Urinary bladder (tissue), 4 donors: ENCODE data around the gene PCED1B. TPM values are rescaled to one million over a fixed set of nuclear protein-coding genes. Genes with fewer than 3 reads are reported as not detected.
"Not testable (repeated sequence)": the region's sequence is repeated elsewhere in the genome, so short reads cannot be mapped to it uniquely, and the experiment has no call there.

ENCODE experiments used
- DNase-seq: peaks from one replicate; pipeline ENCODE4 v3.0.0-alpha.2; 2015; ENCODE audit errors: extremely low spot score
- H3K27ac ChIP-seq: one replicate; pipeline ENCODE4 v1.5.1; 2013; ENCODE audit warnings: low read depth, mild to moderate bottlenecking, moderate library complexity
- H3K36me3 ChIP-seq: one replicate; pipeline ENCODE4 v1.6.1; 2013; ENCODE audit warnings: mild to moderate bottlenecking, moderate library complexity; ENCODE audit not compliant: insufficient read depth
- H3K4me1 ChIP-seq: one replicate; pipeline ENCODE4 v1.6.1; 2013; ENCODE audit warnings: mild to moderate bottlenecking, moderate library complexity; ENCODE audit not compliant: insufficient read depth
- H3K4me3 ChIP-seq: one replicate; pipeline ENCODE4 v1.5.1; 2013; ENCODE audit warnings: low read depth, low read length
- WGBS: extraction: QIAGEN DNeasy Blood & Tissue Kit; methylation state at CpG from one replicate; pipeline ENCODE4 v1.1.7; 2013; 5-methylcytosine and 5-hydroxymethylcytosine counted together
- polyA plus RNA-seq: library from polyadenylated mRNA; stranded (reverse); fragments of 200-250 nt; gene quantifications from one replicate; pipeline ENCODE4 v1.2.3, GENCODE V29; 2013
- total RNA-seq: library from RNA; depleted of rRNA; stranded (reverse); fragments of >200 nt; gene quantifications from one replicate; pipeline ENCODE4 v1.2.3, GENCODE V29; 2014
- donor health status: healthy with polysubstance abuse.
- donor health status: healthy.

Gene PCED1B
- total and polyA plus RNA-seq, 2 donors = 1.1 to 4.6 TPM

GRCh38 chr12:47053961-47054360 lies 25.5 kb upstream of the PCED1B start:
- no peak overlapping the region for H3K4me3 ChIP-seq
- DNase-seq = no peak
- no peak overlapping the region for H3K27ac ChIP-seq
- no peaks in the 10 kb centered on the region for H3K4me1 ChIP-seq
- no peaks in the 10 kb centered on the region for H3K36me3 ChIP-seq

- Histone ChIP-seq H3K4me3 (no peak overlapping the region), H3K27ac (no peak overlapping the region), H3K4me1 (no peaks in the 10 kb centered on the region), H3K36me3 (no peaks in the 10 kb centered on the region)
- no peak for DNase-seq
- WGBS = 90% methylated on average over 4 of the region's 4 CpGs
Measured at GRCh38 chr12:47054659-47055058, 24.8 kb upstream of the PCED1B start.

GRCh38 chr12:47055856-47056255 lies 23.6 kb upstream of the PCED1B start:
- H3K4me3 ChIP-seq, DNase-seq, H3K4me1 ChIP-seq, H3K27ac ChIP-seq, H3K36me3 ChIP-seq: not testable (repeated sequence)
- whole genome bisulfite sequencing = 75% methylated on average over 3 of the region's 3 CpGs

GRCh38 chr12:47056944-47057343 lies 22.5 kb upstream of the PCED1B start:
- 90% methylated on average over 12 of the region's 12 CpGs for whole genome bisulfite sequencing
- H3K27ac ChIP-seq = not testable (repeated sequence)

GRCh38 chr12:47058640-47059039 lies 20.8 kb upstream of the PCED1B start:
- WGBS = 85% methylated on average over 2 of the region's 2 CpGs
- H3K4me3 ChIP-seq, H3K27ac ChIP-seq, H3K36me3 ChIP-seq, H3K4me1 ChIP-seq, DNase-seq: not testable (repeated sequence)

More at GRCh38 chr12:47056944-47057343, 22.5 kb upstream of the PCED1B start:
- H3K4me1 ChIP-seq, H3K36me3 ChIP-seq, H3K4me3 ChIP-seq, DNase-seq: not testable (repeated sequence)

GRCh38 chr12:47065546-47065945 lies 13.9 kb upstream of the PCED1B start:
- Histone ChIP-seq H3K4me3 (no peak overlapping the region), H3K27ac (no peak overlapping the region), H3K36me3 (no peaks in the 10 kb centered on the region), H3K4me1 (no peaks in the 10 kb centered on the region)
- DNase-seq = no peak
- 47% methylated on average over 1 of the region's 1 CpG for WGBS

GRCh38 chr12:47066278-47067025 lies 13.0 kb upstream of the PCED1B start:
- no peak overlapping the region for H3K27ac ChIP-seq
- 45% methylated on average over 6 of the region's 6 CpGs for WGBS
- no peak for DNase-seq

GRCh38 chr12:47067176-47067575 lies 12.2 kb upstream of the PCED1B start:
- H3K27ac ChIP-seq = no peak overlapping the region
- no peak for DNase-seq
- H3K4me3 ChIP-seq = no peak overlapping the region
- WGBS = 95% methylated on average over 1 of the region's 1 CpG
- no peaks in the 10 kb centered on the region for H3K36me3 ChIP-seq
- no peaks in the 10 kb centered on the region for H3K4me1 ChIP-seq

More at GRCh38 chr12:47066278-47067025, 13.0 kb upstream of the PCED1B start:
- Histone ChIP-seq H3K4me1 (no peaks in the 10 kb centered on the region), H3K36me3 (no peaks in the 10 kb centered on the region), H3K4me3 (no peak overlapping the region)

- H3K4me3 ChIP-seq = no peak overlapping the region
- H3K4me1 ChIP-seq = no peaks in the 10 kb centered on the region
- 67% methylated on average over 5 of the region's 5 CpGs for WGBS
- no peaks in the 10 kb centered on the region for H3K36me3 ChIP-seq
- no peak for DNase-seq
- H3K27ac ChIP-seq = no peak overlapping the region
Measured at GRCh38 chr12:47067771-47068431, 11.5 kb upstream of the PCED1B start.

- H3K4me1 ChIP-seq = no peaks in the 10 kb centered on the region
- DNase-seq = no peak
- no peak overlapping the region for H3K4me3 ChIP-seq
- no peak overlapping the region for H3K27ac ChIP-seq
- 78% methylated on average over 6 of the region's 6 CpGs for WGBS
- H3K36me3 ChIP-seq = no peaks in the 10 kb centered on the region
Measured at GRCh38 chr12:47068539-47068938, 10.9 kb upstream of the PCED1B start.

GRCh38 chr12:47070310-47070709 lies 9.1 kb upstream of the PCED1B start:
- 84% methylated on average over 1 of the region's 1 CpG for WGBS
- DNase-seq = no peak
- H3K4me1 ChIP-seq = no peaks in the 10 kb centered on the region
- no peaks in the 10 kb centered on the region for H3K36me3 ChIP-seq
- H3K4me3 ChIP-seq = no peak overlapping the region
- H3K27ac ChIP-seq = no peak overlapping the region

- 63% methylated on average over 5 of the region's 5 CpGs for WGBS
- no peaks in the 10 kb centered on the region for H3K36me3 ChIP-seq
- H3K4me3 ChIP-seq = no peak overlapping the region
- H3K4me1 ChIP-seq = no peaks in the 10 kb centered on the region
- H3K27ac ChIP-seq = no peak overlapping the region
- DNase-seq = no peak
Measured at GRCh38 chr12:47071241-47071852, 8.1 kb upstream of the PCED1B start.

- Histone ChIP-seq H3K27ac (no peak overlapping the region), H3K4me1 (no peaks in the 10 kb centered on the region), H3K4me3 (no peak overlapping the region), H3K36me3 (no peaks in the 10 kb centered on the region)
- DNase-seq = no peak
- 89% methylated on average over 3 of the region's 3 CpGs for WGBS
Measured at GRCh38 chr12:47073951-47074350, 5.5 kb upstream of the PCED1B start.

- DNase-seq = no peak
- Histone ChIP-seq H3K4me3 (no peak overlapping the region), H3K4me1 (no peaks in the 10 kb centered on the region), H3K27ac (no peak overlapping the region), H3K36me3 (no peaks in the 10 kb centered on the region)
- 86% methylated on average over 2 of the region's 2 CpGs for WGBS
Measured at GRCh38 chr12:47074757-47075156, 4.7 kb upstream of the PCED1B start.
